ENCODE data around the gene OR13H1. TPM values are rescaled to one million over a fixed set of nuclear protein-coding genes. Genes with fewer than 3 reads are reported as not detected.

Gene OR13H1
- total and polyA plus RNA-seq, 9 of the 15 experiments (the other 6 are each of a cell fraction or from before 2014, with no cell fraction given): not detected

DNA sequence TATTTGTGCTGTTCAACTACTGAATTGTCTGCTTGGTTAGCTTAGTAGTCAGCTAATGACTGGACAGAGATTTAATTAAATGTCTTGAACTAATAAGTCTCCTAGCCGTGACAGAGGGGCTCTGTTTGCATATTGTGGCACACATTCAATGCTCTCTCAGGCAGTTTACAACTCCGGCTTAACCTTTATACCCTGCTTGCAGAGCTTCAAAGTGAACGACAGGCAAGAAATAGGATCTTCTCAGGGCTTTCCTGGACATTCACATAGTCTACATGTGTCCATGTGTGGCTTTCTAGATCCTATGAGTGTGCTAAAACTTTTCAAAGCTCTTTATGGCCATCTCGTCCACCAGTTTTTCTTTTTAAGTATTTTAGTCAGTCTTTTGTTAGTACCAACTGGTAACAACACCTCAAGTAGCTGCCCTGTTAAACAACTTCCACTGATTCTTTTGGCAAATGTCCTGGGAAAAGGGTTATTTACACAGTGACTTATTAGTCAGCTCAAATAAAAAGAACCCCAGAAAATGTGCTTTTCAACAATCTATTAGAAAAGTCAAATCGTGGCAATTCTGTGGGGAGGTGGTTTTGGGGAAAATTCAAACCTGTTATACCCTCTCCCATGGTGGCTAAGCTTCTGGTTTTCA, 28.6 kb downstream of the OR13H1 start (continued):
- TF ChIP-seq, protein P1, sequence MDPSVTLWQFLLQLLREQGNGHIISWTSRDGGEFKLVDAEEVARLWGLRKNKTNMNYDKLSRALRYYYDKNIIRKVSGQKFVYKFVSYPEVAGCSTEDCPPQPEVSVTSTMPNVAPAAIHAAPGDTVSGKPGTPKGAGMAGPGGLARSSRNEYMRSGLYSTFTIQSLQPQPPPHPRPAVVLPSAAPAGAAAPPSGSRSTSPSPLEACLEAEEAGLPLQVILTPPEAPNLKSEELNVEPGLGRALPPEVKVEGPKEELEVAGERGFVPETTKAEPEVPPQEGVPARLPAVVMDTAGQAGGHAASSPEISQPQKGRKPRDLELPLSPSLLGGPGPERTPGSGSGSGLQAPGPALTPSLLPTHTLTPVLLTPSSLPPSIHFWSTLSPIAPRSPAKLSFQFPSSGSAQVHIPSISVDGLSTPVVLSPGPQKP (CRISPR knock-in tag; IDR thresholded peaks at IDR 0.05): no peak
- TF ChIP-seq KAT7 (CRISPR knock-in tag; IDR thresholded peaks at IDR 0.05; ENCODE audit: borderline replicate concordance): no peak
- no peak for TF ChIP-seq NFIC (IDR thresholded peaks at IDR 0.05)
- TF ChIP-seq ZNF644 (tag; IDR thresholded peaks at IDR 0.05; ENCODE audit: low read depth): no peak
- no peak for TF ChIP-seq ZSCAN29 (IDR thresholded peaks at IDR 0.05)
- TF ChIP-seq, protein P2, sequence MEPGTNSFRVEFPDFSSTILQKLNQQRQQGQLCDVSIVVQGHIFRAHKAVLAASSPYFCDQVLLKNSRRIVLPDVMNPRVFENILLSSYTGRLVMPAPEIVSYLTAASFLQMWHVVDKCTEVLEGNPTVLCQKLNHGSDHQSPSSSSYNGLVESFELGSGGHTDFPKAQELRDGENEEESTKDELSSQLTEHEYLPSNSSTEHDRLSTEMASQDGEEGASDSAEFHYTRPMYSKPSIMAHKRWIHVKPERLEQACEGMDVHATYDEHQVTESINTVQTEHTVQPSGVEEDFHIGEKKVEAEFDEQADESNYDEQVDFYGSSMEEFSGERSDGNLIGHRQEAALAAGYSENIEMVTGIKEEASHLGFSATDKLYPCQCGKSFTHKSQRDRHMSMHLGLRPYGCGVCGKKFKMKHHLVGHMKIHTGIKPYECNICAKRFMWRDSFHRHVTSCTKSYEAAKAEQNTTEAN (CRISPR knock-in tag; IDR thresholded peaks at IDR 0.05): no peak

DNA sequence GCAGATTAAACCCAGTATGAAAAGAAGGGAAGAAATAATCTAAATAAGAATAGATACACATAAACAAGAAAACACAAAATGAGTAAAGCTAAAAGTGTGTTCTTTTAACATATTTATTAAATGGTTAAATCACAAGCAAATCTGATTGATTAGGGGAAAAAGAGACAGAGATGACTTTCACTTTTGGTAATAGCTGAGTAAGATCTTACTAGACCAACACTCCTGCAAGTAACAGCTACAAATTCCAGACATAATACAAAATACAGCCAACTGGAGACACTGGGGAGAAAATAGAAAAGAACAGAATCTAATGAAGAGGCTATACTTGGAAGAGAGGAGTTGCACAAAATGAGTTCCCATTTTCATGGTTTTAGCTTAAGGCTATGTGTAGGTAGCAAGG, 33.5 kb downstream of the OR13H1 start:
- no TSS peak for BruUV-seq (replicated peaks)
- Histone ChIP-seq H3K36me3 (ENCODE audit: control insufficient read depth, insufficient read depth, low read length) (no peaks in the 10 kb centered on the region), H3K9ac (ENCODE audit: insufficient read depth in 1 of 2, low read depth in 2 of 2, low read length in 2 of 2) (peak overlapping the region in 1 of 2 experiments; percentile 71; a peak in 2 of 4 replicates), H3K4me1 (replicated peaks in 1 of 2; ENCODE audit: control insufficient read depth in 2 of 2, insufficient read depth in 2 of 2, low read length in 2 of 2) (no peaks in the 10 kb centered on the region), H3K27me3 (ENCODE audit: control insufficient read depth in 2 of 2, insufficient read depth in 2 of 2, low read length in 2 of 2) (no peaks in the 10 kb centered on the region), H3K9me1 (ENCODE audit: control insufficient read depth, insufficient read depth, low read length) (no peaks in the 10 kb centered on the region), H3K27ac (ENCODE audit: extremely low read depth, low read depth, low read length) (peak overlapping the region; percentile 65), H3K4me3 (peak overlapping the region; percentile 48), H3K4me2 (ENCODE audit: insufficient read depth, low read length) (peak overlapping the region; percentile 66), H4K20me1 (replicated peaks; ENCODE audit: control insufficient read depth, insufficient read depth, low read length) (no peaks in the 10 kb centered on the region), H2AFZ (ENCODE audit: low read depth, low read length) (peak overlapping the region; percentile 87), H3K9me3 (replicated peaks; ENCODE audit: control insufficient read depth, insufficient read depth, low read depth, low read length) (no peaks in the 10 kb centered on the region; the same call in 1 of the 2 replicates), H3K79me2 (ENCODE audit: control insufficient read depth, insufficient read depth, low read length) (peaks cover 22% of the 10 kb centered on the region)
- ChIA-PET CTCF (ENCODE audit: low intra/inter-chr PET ratio) (no interaction called here), POLR2A (interaction anchor here (1.2 kb wide), 1 partner anchor 10 kb away, joined by 4 read pairs; no protein-coding TSS in a partner anchor)
- FAIRE-seq (peak; percentile 6), DNase-seq (ENCODE audit: extremely low read depth in 1 of 4, low spot score in 3 of 4) (no peak), ATAC-seq (peak; percentile 77)
- intact Hi-C loops (cut with micrococcal nuclease) (no loop called here), in situ Hi-C loops (cut with MboI) (no loop called here)
- TF ChIP-seq, protein P3, sequence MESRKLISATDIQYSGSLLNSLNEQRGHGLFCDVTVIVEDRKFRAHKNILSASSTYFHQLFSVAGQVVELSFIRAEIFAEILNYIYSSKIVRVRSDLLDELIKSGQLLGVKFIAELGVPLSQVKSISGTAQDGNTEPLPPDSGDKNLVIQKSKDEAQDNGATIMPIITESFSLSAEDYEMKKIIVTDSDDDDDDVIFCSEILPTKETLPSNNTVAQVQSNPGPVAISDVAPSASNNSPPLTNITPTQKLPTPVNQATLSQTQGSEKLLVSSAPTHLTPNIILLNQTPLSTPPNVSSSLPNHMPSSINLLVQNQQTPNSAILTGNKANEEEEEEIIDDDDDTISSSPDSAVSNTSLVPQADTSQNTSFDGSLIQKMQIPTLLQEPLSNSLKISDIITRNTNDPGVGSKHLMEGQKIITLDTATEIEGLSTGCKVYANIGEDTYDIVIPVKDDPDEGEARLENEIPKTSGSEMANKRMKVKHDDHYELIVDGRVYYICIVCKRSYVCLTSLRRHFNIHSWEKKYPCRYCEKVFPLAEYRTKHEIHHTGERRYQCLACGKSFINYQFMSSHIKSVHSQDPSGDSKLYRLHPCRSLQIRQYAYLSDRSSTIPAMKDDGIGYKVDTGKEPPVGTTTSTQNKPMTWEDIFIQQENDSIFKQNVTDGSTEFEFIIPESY (CRISPR knock-in tag; IDR thresholded peaks at IDR 0.05): no peak
- TF ChIP-seq, protein P4, sequence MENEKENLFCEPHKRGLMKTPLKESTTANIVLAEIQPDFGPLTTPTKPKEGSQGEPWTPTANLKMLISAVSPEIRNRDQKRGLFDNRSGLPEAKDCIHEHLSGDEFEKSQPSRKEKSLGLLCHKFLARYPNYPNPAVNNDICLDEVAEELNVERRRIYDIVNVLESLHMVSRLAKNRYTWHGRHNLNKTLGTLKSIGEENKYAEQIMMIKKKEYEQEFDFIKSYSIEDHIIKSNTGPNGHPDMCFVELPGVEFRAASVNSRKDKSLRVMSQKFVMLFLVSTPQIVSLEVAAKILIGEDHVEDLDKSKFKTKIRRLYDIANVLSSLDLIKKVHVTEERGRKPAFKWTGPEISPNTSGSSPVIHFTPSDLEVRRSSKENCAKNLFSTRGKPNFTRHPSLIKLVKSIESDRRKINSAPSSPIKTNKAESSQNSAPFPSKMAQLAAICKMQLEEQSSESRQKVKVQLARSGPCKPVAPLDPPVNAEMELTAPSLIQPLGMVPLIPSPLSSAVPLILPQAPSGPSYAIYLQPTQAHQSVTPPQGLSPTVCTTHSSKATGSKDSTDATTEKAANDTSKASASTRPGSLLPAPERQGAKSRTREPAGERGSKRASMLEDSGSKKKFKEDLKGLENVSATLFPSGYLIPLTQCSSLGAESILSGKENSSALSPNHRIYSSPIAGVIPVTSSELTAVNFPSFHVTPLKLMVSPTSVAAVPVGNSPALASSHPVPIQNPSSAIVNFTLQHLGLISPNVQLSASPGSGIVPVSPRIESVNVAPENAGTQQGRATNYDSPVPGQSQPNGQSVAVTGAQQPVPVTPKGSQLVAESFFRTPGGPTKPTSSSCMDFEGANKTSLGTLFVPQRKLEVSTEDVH (IDR thresholded peaks at IDR 0.05; ENCODE audit: low read depth, partially characterized antibody): no peak
- TF ChIP-seq MTF1 (CRISPR knock-in tag; IDR thresholded peaks at IDR 0.05; ENCODE audit: borderline replicate concordance) (no peak), BMI1 (IDR thresholded peaks at IDR 0.05; ENCODE audit: low read length) (no peak), RAD21 (CRISPR knock-in tag; conservative IDR thresholded peaks at IDR 0.05 in 1 of 2, IDR thresholded peaks at IDR 0.05 in 1 of 2) (no peak), CXXC5 (CRISPR knock-in tag; IDR thresholded peaks at IDR 0.05) (no peak), FOXJ2 (tag; IDR thresholded peaks at IDR 0.05) (no peak)

All from K562 (cell line).